Endometrial microvascular endothelial cells (primary cell): Measurements from ENCODE around the gene SDS. TPM values are rescaled to one million over a fixed set of nuclear protein-coding genes. Genes with fewer than 3 reads are reported as not detected.

ENCODE experiments used
- in situ Hi-C: cut with HindIII; loops from 2 replicates; pipeline ENCODE4 v1.10.0; 2017; ENCODE audit warnings: low sequenced_read_pairs, low pct_unique_long_range_greater_than_20kb; ENCODE audit errors: inconsistent ontology term
- total RNA-seq: library from RNA; depleted of rRNA; stranded (reverse); fragments of >200 nt; gene quantifications from one replicate; pipeline ENCODE4 v1.2.3, GENCODE V29; 2015; ENCODE audit errors: inconsistent ontology term

SDS gene
- not detected for total RNA-seq

GRCh38 chr12:113403435-113404415 is at the start of gene SDS:
SDS (minus strand) TSS chr12:113403887; CDS start chr12:113399708, 4,179 bp downstream.
- in situ Hi-C loops: no loop called here

- in situ Hi-C loops: no loop called here
These were observed 49.6 kb upstream of the SDS start for GRCh38 chr12:113453330-113453729.

- in situ Hi-C loops: no loop called here
These were observed 48.8 kb upstream of the SDS start for GRCh38 chr12:113452458-113452857.

GRCh38 chr12:113449839-113450238 is 46.2 kb upstream of the SDS start:
- in situ Hi-C loops: no loop called here

- in situ Hi-C loops: no loop called here
These were observed 45.6 kb upstream of the SDS start for GRCh38 chr12:113449299-113449698.

GRCh38 chr12:113448873-113449272 is 45.2 kb upstream of the SDS start:
- in situ Hi-C loops: no loop called here

GRCh38 chr12:113445544-113446171 is 42.0 kb upstream of the SDS start:
- in situ Hi-C loops: no loop called here

- in situ Hi-C loops: no loop called here
These were observed 39.4 kb upstream of the SDS start for GRCh38 chr12:113443030-113443539.

GRCh38 chr12:113440947-113441782 is 37.5 kb upstream of the SDS start:
- in situ Hi-C loops: no loop called here

GRCh38 chr12:113440336-113440735 is 36.6 kb upstream of the SDS start:
- in situ Hi-C loops: no loop called here

GRCh38 chr12:113439606-113440030 is 35.9 kb upstream of the SDS start:
- in situ Hi-C loops: no loop called here

- in situ Hi-C loops: no loop called here
These were observed 35.6 kb upstream of the SDS start for GRCh38 chr12:113439301-113439597.

- in situ Hi-C loops: no loop called here
These were observed 35.0 kb upstream of the SDS start for GRCh38 chr12:113438523-113439300.

GRCh38 chr12:113437729-113438100 is 34.0 kb upstream of the SDS start:
- in situ Hi-C loops: no loop called here

GRCh38 chr12:113436993-113437728 is 33.5 kb upstream of the SDS start:
- in situ Hi-C loops: no loop called here

- in situ Hi-C loops: no loop called here
These were observed 32.9 kb upstream of the SDS start for GRCh38 chr12:113436586-113436985.

- in situ Hi-C loops: no loop called here
These were observed 31.7 kb upstream of the SDS start for GRCh38 chr12:113435367-113435766.

GRCh38 chr12:113432986-113433385 is 29.3 kb upstream of the SDS start:
- in situ Hi-C loops: no loop called here
